ENCODE results near the gene LCORL. TPM values are rescaled to one million over a fixed set of nuclear protein-coding genes. Genes with fewer than 3 reads are reported as not detected.

LCORL gene
- total RNA-seq, 1 experiment from 2014 or later, result 18.0 TPM

DNA sequence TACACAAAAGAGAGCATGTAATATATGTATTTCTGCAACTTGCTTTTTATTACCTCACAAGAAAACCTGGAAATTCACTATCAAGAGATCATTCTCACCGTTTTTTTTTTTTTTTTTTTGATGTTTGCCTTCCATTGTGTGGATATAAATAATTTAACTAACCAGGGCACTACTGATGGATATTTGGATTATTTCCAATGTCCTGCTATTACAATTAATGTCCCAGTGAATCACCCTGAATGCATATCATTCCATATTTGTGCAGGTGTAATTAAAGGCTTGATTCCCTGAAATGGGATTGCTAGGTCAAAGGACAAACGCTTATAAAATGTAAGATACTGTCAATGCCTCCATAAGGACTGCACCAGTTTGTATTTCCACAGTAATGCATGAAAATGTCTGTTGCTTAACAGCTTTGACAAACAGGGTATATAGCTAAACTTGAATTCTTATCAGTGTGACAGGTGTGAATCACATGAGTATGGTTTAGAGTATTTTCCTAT lies 123.0 kb downstream of the LCORL start:
- TF ChIP-seq EZH2 (IDR thresholded peaks at IDR 0.05) (no peak), EZH2phosphoT487 (IDR thresholded peaks at IDR 0.05; ENCODE audit: borderline replicate concordance) (no peak), POLR2A (IDR thresholded peaks at IDR 0.05; ENCODE audit: borderline replicate concordance, extremely low read depth, insufficient read depth, insufficient read length) (no peak), JUND (IDR thresholded peaks at IDR 0.05) (no peak), CBX3 (IDR thresholded peaks at IDR 0.05; ENCODE audit: low read depth) (no peak), RAD21 (IDR thresholded peaks at IDR 0.05; ENCODE audit: low read depth) (no peak), ELF1 (IDR thresholded peaks at IDR 0.05; ENCODE audit: borderline replicate concordance, low read depth) (no peak), TCF7L2 (IDR thresholded peaks at IDR 0.05; ENCODE audit: borderline replicate concordance, extremely low read depth, insufficient read depth, insufficient read length) (no peak), SRF (IDR thresholded peaks at IDR 0.05; ENCODE audit: low read depth) (no peak), ZNF274 (IDR thresholded peaks at IDR 0.05; ENCODE audit: low read depth, low read length) (no peak), SP1 (IDR thresholded peaks at IDR 0.05; ENCODE audit: low read depth) (no peak), YY1 (IDR thresholded peaks at IDR 0.05; ENCODE audit: extremely low read depth, insufficient replicate concordance, low read depth, low read length) (no peak), EGR1 (IDR thresholded peaks at IDR 0.05; ENCODE audit: low read depth) (no peak), SIN3A (IDR thresholded peaks at IDR 0.05; ENCODE audit: low read depth) (no peak)
- TF ChIP-seq, protein P1, sequence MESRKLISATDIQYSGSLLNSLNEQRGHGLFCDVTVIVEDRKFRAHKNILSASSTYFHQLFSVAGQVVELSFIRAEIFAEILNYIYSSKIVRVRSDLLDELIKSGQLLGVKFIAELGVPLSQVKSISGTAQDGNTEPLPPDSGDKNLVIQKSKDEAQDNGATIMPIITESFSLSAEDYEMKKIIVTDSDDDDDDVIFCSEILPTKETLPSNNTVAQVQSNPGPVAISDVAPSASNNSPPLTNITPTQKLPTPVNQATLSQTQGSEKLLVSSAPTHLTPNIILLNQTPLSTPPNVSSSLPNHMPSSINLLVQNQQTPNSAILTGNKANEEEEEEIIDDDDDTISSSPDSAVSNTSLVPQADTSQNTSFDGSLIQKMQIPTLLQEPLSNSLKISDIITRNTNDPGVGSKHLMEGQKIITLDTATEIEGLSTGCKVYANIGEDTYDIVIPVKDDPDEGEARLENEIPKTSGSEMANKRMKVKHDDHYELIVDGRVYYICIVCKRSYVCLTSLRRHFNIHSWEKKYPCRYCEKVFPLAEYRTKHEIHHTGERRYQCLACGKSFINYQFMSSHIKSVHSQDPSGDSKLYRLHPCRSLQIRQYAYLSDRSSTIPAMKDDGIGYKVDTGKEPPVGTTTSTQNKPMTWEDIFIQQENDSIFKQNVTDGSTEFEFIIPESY (IDR thresholded peaks at IDR 0.05; ENCODE audit: extremely low read depth, insufficient replicate concordance, low read length), result no peak
- TF ChIP-seq, protein P2, sequence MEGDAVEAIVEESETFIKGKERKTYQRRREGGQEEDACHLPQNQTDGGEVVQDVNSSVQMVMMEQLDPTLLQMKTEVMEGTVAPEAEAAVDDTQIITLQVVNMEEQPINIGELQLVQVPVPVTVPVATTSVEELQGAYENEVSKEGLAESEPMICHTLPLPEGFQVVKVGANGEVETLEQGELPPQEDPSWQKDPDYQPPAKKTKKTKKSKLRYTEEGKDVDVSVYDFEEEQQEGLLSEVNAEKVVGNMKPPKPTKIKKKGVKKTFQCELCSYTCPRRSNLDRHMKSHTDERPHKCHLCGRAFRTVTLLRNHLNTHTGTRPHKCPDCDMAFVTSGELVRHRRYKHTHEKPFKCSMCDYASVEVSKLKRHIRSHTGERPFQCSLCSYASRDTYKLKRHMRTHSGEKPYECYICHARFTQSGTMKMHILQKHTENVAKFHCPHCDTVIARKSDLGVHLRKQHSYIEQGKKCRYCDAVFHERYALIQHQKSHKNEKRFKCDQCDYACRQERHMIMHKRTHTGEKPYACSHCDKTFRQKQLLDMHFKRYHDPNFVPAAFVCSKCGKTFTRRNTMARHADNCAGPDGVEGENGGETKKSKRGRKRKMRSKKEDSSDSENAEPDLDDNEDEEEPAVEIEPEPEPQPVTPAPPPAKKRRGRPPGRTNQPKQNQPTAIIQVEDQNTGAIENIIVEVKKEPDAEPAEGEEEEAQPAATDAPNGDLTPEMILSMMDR (IDR thresholded peaks at IDR 0.05 in 2 of 3, conservative IDR thresholded peaks at IDR 0.05 in 1 of 3; ENCODE audit: borderline replicate concordance in 1 of 3, insufficient read depth in 1 of 3, low read depth in 2 of 3, low read length in 2 of 3), result no peak
- TF ChIP-seq, protein P3, sequence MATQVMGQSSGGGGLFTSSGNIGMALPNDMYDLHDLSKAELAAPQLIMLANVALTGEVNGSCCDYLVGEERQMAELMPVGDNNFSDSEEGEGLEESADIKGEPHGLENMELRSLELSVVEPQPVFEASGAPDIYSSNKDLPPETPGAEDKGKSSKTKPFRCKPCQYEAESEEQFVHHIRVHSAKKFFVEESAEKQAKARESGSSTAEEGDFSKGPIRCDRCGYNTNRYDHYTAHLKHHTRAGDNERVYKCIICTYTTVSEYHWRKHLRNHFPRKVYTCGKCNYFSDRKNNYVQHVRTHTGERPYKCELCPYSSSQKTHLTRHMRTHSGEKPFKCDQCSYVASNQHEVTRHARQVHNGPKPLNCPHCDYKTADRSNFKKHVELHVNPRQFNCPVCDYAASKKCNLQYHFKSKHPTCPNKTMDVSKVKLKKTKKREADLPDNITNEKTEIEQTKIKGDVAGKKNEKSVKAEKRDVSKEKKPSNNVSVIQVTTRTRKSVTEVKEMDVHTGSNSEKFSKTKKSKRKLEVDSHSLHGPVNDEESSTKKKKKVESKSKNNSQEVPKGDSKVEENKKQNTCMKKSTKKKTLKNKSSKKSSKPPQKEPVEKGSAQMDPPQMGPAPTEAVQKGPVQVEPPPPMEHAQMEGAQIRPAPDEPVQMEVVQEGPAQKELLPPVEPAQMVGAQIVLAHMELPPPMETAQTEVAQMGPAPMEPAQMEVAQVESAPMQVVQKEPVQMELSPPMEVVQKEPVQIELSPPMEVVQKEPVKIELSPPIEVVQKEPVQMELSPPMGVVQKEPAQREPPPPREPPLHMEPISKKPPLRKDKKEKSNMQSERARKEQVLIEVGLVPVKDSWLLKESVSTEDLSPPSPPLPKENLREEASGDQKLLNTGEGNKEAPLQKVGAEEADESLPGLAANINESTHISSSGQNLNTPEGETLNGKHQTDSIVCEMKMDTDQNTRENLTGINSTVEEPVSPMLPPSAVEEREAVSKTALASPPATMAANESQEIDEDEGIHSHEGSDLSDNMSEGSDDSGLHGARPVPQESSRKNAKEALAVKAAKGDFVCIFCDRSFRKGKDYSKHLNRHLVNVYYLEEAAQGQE (IDR thresholded peaks at IDR 0.05; ENCODE audit: low read depth), result no peak
- TF ChIP-seq, protein P4, sequence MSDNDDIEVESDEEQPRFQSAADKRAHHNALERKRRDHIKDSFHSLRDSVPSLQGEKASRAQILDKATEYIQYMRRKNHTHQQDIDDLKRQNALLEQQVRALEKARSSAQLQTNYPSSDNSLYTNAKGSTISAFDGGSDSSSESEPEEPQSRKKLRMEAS (IDR thresholded peaks at IDR 0.05), result no peak
- BruUV-seq (replicated peaks), result no TSS peak
- Histone ChIP-seq H3K9me3 (ENCODE audit: control insufficient read depth in 1 of 2, insufficient read depth in 1 of 2, low read depth in 1 of 2, low read length in 2 of 2) (no peaks in the 10 kb centered on the region), H3K9me2 (ENCODE audit: insufficient read depth) (no peaks in the 10 kb centered on the region), H3K4me2 (ENCODE audit: low read length) (no peak overlapping the region), H3K27me3 (ENCODE audit: insufficient read depth, low read length) (no peaks in the 10 kb centered on the region), H3K9ac (ENCODE audit: low read length) (no peak overlapping the region), H4K20me1 (ENCODE audit: insufficient read depth) (no peaks in the 10 kb centered on the region), H3K36me3 (ENCODE audit: control insufficient read depth in 1 of 2, insufficient read depth in 2 of 2, low read length in 2 of 2) (no peaks in the 10 kb centered on the region), H3K79me2 (ENCODE audit: insufficient read depth, low read length) (no peaks in the 10 kb centered on the region), H3K4me3 (replicated peaks in 1 of 2; ENCODE audit: low read depth in 1 of 2, low read length in 2 of 2) (no peak overlapping the region), H3K4me1 (ENCODE audit: control insufficient read depth in 1 of 2, insufficient read depth in 2 of 2, low read length in 2 of 2) (no peaks in the 10 kb centered on the region), H2AFZ (ENCODE audit: low read depth, low read length, poor library complexity, severe bottlenecking) (no peak overlapping the region), H3K27ac (ENCODE audit: low read depth, low read length) (no peak overlapping the region)
- POLR2A ChIA-PET, result no interaction called here
- CTCF ChIA-PET, result no interaction called here
- DNase-seq (ENCODE audit: low read depth, low spot score) (no peak), ATAC-seq (no peak)
- intact Hi-C loops (cut with micrococcal nuclease), result no loop called here
- RAD21 ChIA-PET (ENCODE audit: low non-redundant PET in 1 of 2, low total read pairs in 2 of 2, uncharacterized antibody in 2 of 2, unreplicated experiment in 2 of 2), result no interaction called here

Measured in HCT116 (cell line).